GM23338 (cell line): ENCODE results near the gene UBE2C.

Experiments
- CREB1 ChIP-seq: fragments of 250-450 bp; sonication (Bioruptor Pico); IDR thresholded peaks from 2 replicates; pipeline ENCODE4 v1.5.0; 2020; ENCODE audit warnings: low read depth, mild to moderate bottlenecking, moderate library complexity
- EZH2 ChIP-seq: fragments of 200-600 bp; sonication (generic); IDR thresholded peaks from one replicate; pipeline ENCODE4 v1.8.0; 2017; ENCODE audit warnings: antibody characterized with exemption, mild to moderate bottlenecking, low read depth; ENCODE audit not compliant: unreplicated experiment
- EZH2phosphoT487 ChIP-seq: fragments of 200-600 bp; sonication (generic); IDR thresholded peaks from one replicate; pipeline ENCODE4 v1.8.1; 2018; ENCODE audit warnings: antibody characterized with exemption; ENCODE audit not compliant: unreplicated experiment
- POLR2AphosphoS5 ChIP-seq: IDR thresholded peaks from 2 replicates; pipeline ENCODE4 v1.6.1; 2016; ENCODE audit warnings: antibody characterized with exemption, low read depth
- STAT1 ChIP-seq: IDR thresholded peaks from one replicate; pipeline ENCODE4 v1.6.1; 2016; ENCODE audit warnings: antibody characterized with exemption; ENCODE audit not compliant: unreplicated experiment
- ZNF331 ChIP-seq: fragments of 250-450 bp; sonication (Bioruptor Pico); IDR thresholded peaks from 2 replicates; pipeline ENCODE4 v1.5.0; 2020; ENCODE audit warnings: low read depth, mild to moderate bottlenecking, moderate library complexity
- TF ChIP-seq, protein P1 (sequence below), 2 experiments: fragments of 200-600 bp in 1 of 2; sonication (generic) in 1 of 2; conservative IDR thresholded peaks; 2 replicates each; pipeline versions ENCODE4 v1.5.1 to v1.6.1; 2016 to 2017; ENCODE audit warnings: antibody characterized with exemption in 2 of 2, low read depth in 2 of 2, mild to moderate bottlenecking in 2 of 2, moderate library complexity in 1 of 2
- TF ChIP-seq, protein P2 (sequence below): IDR thresholded peaks from one replicate; pipeline ENCODE4 v1.6.1; 2018; ENCODE audit warnings: antibody characterized with exemption; ENCODE audit not compliant: unreplicated experiment

DNA sequence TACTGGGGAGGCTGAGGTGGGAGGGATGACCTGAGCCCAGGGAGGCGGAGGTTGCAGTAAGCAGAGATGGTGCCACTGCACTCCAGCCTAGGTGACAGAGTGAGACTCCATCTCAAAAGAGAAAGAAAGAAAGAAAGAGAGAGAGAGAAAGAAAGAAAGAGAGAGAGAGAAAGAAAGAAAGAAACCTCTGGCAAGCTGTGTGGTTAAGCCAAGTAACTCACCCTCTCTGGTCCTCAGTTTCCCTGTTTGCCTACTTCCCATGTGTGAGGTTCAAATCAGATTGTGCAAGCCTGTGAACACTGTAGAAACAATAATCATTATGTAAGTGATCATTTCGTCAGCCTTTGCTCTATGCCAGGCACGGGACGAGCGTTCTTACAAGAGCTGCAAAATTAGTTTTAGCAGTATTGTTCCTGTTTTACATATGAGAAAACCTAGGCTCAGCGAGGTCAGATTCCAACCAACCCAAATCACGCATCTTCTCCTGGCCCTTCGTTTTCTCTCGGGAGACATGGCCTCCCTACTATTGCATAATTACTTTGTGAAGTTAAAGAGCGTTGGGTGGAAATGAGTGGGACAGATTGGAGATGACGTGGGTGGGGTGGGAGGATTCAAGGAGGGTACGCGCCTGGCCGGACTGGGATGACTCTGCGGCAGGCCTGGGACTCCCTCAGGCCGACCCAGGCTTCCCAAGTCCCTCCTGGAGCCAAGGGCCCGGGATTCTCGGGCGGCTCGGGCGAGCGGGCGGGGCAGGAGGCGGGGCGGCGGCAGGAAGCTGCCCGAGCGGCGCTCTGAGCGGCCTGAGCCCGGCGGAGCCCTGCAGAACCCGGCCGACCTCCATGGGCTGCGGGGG is 20.8 kb downstream of the UBE2C start, which contains the start of gene SNX21:
- TF ChIP-seq, protein P1, sequence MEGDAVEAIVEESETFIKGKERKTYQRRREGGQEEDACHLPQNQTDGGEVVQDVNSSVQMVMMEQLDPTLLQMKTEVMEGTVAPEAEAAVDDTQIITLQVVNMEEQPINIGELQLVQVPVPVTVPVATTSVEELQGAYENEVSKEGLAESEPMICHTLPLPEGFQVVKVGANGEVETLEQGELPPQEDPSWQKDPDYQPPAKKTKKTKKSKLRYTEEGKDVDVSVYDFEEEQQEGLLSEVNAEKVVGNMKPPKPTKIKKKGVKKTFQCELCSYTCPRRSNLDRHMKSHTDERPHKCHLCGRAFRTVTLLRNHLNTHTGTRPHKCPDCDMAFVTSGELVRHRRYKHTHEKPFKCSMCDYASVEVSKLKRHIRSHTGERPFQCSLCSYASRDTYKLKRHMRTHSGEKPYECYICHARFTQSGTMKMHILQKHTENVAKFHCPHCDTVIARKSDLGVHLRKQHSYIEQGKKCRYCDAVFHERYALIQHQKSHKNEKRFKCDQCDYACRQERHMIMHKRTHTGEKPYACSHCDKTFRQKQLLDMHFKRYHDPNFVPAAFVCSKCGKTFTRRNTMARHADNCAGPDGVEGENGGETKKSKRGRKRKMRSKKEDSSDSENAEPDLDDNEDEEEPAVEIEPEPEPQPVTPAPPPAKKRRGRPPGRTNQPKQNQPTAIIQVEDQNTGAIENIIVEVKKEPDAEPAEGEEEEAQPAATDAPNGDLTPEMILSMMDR (conservative IDR thresholded peaks at IDR 0.05; ENCODE audit: low read depth in 2 of 2): no peak
- no peak for TF ChIP-seq EZH2
- TF ChIP-seq POLR2AphosphoS5: no peak
- 0 out of 2 replicates have a peak, but pooled peaks have one; percentile 45 for TF ChIP-seq CREB1
- TF ChIP-seq EZH2phosphoT487: no peak
- no peak for TF ChIP-seq ZNF331
- TF ChIP-seq, protein P2, sequence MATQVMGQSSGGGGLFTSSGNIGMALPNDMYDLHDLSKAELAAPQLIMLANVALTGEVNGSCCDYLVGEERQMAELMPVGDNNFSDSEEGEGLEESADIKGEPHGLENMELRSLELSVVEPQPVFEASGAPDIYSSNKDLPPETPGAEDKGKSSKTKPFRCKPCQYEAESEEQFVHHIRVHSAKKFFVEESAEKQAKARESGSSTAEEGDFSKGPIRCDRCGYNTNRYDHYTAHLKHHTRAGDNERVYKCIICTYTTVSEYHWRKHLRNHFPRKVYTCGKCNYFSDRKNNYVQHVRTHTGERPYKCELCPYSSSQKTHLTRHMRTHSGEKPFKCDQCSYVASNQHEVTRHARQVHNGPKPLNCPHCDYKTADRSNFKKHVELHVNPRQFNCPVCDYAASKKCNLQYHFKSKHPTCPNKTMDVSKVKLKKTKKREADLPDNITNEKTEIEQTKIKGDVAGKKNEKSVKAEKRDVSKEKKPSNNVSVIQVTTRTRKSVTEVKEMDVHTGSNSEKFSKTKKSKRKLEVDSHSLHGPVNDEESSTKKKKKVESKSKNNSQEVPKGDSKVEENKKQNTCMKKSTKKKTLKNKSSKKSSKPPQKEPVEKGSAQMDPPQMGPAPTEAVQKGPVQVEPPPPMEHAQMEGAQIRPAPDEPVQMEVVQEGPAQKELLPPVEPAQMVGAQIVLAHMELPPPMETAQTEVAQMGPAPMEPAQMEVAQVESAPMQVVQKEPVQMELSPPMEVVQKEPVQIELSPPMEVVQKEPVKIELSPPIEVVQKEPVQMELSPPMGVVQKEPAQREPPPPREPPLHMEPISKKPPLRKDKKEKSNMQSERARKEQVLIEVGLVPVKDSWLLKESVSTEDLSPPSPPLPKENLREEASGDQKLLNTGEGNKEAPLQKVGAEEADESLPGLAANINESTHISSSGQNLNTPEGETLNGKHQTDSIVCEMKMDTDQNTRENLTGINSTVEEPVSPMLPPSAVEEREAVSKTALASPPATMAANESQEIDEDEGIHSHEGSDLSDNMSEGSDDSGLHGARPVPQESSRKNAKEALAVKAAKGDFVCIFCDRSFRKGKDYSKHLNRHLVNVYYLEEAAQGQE: no peak
- TF ChIP-seq STAT1: no peak
